GM21619 (cell line): ENCODE data around the gene LIAS.
"Not testable (repeated sequence)": the region's sequence is repeated elsewhere in the genome, so short reads cannot be mapped to it uniquely, and the experiment has no call there.

ENCODE experiments used
- ATAC-seq: cut with Tn5 transposase; IDR thresholded peaks from one replicate; pipeline ENCODE4 v1.9.1; 2021; ENCODE audit not compliant: unreplicated experiment

Gene LIAS

GRCh38 chr4:39452860-39453587 is 5.8 kb upstream of the LIAS start:
- no peak for ATAC-seq

- no peak for ATAC-seq
Observed at GRCh38 chr4:39453738-39454137, 5.1 kb upstream of the LIAS start.

GRCh38 chr4:39455486-39455885 is 3.4 kb upstream of the LIAS start:
- ATAC-seq: no peak

GRCh38 chr4:39456946-39457763 is 1.7 kb upstream of the LIAS start:
- no peak for ATAC-seq

- ATAC-seq: not testable (repeated sequence)
Observed at GRCh38 chr4:39458161-39458504, 723 bp upstream of the LIAS start.

- no peak for ATAC-seq
Observed at GRCh38 chr4:39464886-39465501, 6.1 kb downstream of the LIAS start.

- ATAC-seq: no peak
Observed at GRCh38 chr4:39466747-39467146, 7.9 kb downstream of the LIAS start.

GRCh38 chr4:39467464-39467863 is 8.6 kb downstream of the LIAS start:
- ATAC-seq: no peak

- no peak for ATAC-seq
Observed at GRCh38 chr4:39469429-39470077, 10.7 kb downstream of the LIAS start.

- no peak for ATAC-seq
Observed at GRCh38 chr4:39470402-39470801, 11.5 kb downstream of the LIAS start.

GRCh38 chr4:39472396-39472795 is 13.5 kb downstream of the LIAS start:
- ATAC-seq: no peak

- ATAC-seq: no peak
Observed at GRCh38 chr4:39476187-39476895, 17.5 kb downstream of the LIAS start.

- no peak for ATAC-seq
Observed at GRCh38 chr4:39480251-39480650, 21.4 kb downstream of the LIAS start.

GRCh38 chr4:39480902-39481695 is 22.2 kb downstream of the LIAS start:
- no peak for ATAC-seq

GRCh38 chr4:39484582-39485272 is 25.9 kb downstream of the LIAS start:
- no peak for ATAC-seq

GRCh38 chr4:39486221-39486804 is 27.5 kb downstream of the LIAS start:
- ATAC-seq: no peak

GRCh38 chr4:39490322-39490721 is 31.5 kb downstream of the LIAS start:
- ATAC-seq: no peak

- ATAC-seq: no peak
Observed at GRCh38 chr4:39494354-39494753, 35.5 kb downstream of the LIAS start.
